ENCODE measurements around the gene MRPL53.

DNA sequence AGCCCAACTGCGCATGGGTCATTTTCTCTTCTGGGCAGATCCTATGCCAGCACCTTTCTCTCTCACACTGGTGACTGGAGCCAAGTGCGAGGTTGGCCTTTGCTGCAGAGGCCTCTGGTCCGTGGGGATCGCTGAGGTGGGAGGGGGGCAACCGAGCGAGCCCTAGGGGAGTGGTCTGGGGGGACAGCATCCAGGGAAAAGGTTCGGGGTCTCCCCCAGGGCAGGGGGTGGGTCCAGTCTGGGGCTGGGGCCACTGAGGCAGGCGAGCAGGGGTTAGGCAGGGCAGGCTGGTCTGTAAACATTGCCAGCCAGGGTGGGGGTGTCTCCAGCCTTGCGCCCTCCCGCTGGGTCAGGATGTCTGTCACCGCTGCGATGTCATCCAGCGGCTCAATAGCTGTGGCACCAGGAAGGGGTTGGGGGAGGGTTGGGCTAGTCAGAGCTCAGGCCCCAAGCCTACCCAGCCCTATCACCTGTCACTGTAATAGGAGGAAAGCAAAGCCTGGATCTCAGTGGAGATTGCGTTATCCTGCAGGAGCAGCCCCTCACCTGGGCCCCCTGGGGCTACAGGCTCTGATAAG lies 46.2 kb downstream of the MRPL53 start:
- TF ChIP-seq L3MBTL2 (conservative IDR thresholded peaks at IDR 0.05) (no peak), BHLHE40 (IDR thresholded peaks at IDR 0.05; ENCODE audit: borderline replicate concordance) (no peak), SUZ12 (IDR thresholded peaks at IDR 0.05) (no peak), LEF1 (IDR thresholded peaks at IDR 0.05; ENCODE audit: borderline replicate concordance) (no peak), TARDBP (IDR thresholded peaks at IDR 0.05) (no peak), SP1 (IDR thresholded peaks at IDR 0.05) (no peak), FOXM1 (IDR thresholded peaks at IDR 0.05; ENCODE audit: borderline replicate concordance) (no peak), FOXK2 (IDR thresholded peaks at IDR 0.05) (no peak), HDGF (IDR thresholded peaks at IDR 0.05; ENCODE audit: borderline replicate concordance) (no peak), ARNT (IDR thresholded peaks at IDR 0.05) (no peak), NFRKB (IDR thresholded peaks at IDR 0.05) (no peak)
- TF ChIP-seq, protein P1, sequence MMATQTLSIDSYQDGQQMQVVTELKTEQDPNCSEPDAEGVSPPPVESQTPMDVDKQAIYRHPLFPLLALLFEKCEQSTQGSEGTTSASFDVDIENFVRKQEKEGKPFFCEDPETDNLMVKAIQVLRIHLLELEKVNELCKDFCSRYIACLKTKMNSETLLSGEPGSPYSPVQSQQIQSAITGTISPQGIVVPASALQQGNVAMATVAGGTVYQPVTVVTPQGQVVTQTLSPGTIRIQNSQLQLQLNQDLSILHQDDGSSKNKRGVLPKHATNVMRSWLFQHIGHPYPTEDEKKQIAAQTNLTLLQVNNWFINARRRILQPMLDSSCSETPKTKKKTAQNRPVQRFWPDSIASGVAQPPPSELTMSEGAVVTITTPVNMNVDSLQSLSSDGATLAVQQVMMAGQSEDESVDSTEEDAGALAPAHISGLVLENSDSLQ (IDR thresholded peaks at IDR 0.05), result no peak
